Parathyroid adenoma (tissue), 2 donors: ENCODE data around the gene TMSB4X.

ENCODE experiments used
- H2AFZ ChIP-seq: fragments of 300-600 bp; sonication (generic); one replicate; pipeline ENCODE4 v1.7.0; 2017; ENCODE audit warnings: antibody characterized with exemption, mild to moderate bottlenecking
- H3K27ac ChIP-seq: fragments of 300-600 bp; sonication (generic); one replicate; pipeline ENCODE4 v1.7.0; 2017
- H3K27me3 ChIP-seq: fragments of 300-600 bp; sonication (generic); one replicate; pipeline ENCODE4 v1.7.0; 2017; ENCODE audit warnings: low read length; ENCODE audit not compliant: control insufficient read depth, insufficient read depth
- H3K36me3 ChIP-seq: fragments of 300-600 bp; sonication (generic); one replicate; pipeline ENCODE4 v1.7.0; 2017; ENCODE audit warnings: low read length; ENCODE audit not compliant: control insufficient read depth, insufficient read depth
- H3K4me1 ChIP-seq: fragments of 300-600 bp; sonication (generic); one replicate; pipeline ENCODE4 v1.7.0; 2017; ENCODE audit warnings: control low read depth
- H3K4me2 ChIP-seq: fragments of 300-600 bp; sonication (generic); one replicate; pipeline ENCODE4 v1.7.0; 2017; ENCODE audit warnings: low read length
- H3K4me3 ChIP-seq: fragments of 300-600 bp; sonication (generic); one replicate; pipeline ENCODE4 v1.7.0; 2017; ENCODE audit warnings: low read depth, low read length
- H3K79me2 ChIP-seq: fragments of 300-600 bp; sonication (generic); one replicate; pipeline ENCODE4 v1.7.0; 2017; ENCODE audit warnings: control low read depth
- H3K9ac ChIP-seq: fragments of 300-600 bp; sonication (generic); one replicate; pipeline ENCODE4 v1.7.0; 2017; ENCODE audit warnings: mild to moderate bottlenecking
- H3K9me3 ChIP-seq: fragments of 300-600 bp; sonication (generic); one replicate; pipeline ENCODE4 v1.7.0; 2017; ENCODE audit warnings: low read length; ENCODE audit not compliant: control insufficient read depth
- CTCF ChIP-seq: fragments of 300-600 bp; sonication (generic); IDR thresholded peaks from one replicate; pipeline ENCODE4 v1.7.0; 2017; ENCODE audit warnings: antibody characterized with exemption, mild to moderate bottlenecking
- donor health status: primary hyperparathyroidism.

Gene TMSB4X

DNA sequence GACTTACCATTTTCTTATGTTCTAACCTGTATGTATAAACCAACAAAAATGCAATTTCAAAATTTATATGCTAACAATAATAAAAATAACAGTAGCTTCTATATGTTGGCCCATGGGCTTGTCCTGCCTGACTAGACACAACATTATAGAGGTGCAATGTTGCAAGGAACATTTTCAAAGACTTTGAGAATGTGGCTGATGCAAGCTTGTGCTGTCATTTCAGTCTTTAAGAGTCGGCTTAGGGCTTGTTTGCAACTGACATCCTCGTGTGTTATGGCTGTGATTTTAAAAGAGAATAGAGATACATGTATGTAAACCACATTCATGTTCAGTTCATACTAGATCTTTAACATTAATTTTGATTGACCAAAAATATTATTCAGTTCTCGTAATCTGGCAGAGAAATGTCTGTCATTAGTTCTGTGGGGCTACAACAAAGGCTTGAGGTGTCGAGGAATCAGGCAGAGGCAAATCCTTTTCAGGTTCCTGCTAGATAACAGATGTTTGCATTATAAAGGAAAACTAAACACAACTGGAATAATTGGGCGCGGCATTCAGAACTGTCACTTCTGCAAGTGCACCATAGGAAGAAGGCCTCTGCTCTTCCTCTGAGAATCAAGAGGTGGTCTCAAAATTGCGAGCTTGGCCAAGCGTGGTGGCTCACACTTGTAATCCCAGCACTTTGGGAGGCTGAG is 13.1 kb downstream of the TMSB4X start:
- TF ChIP-seq CTCF, result no peak
- H3K27me3 ChIP-seq, result no peaks in the 10 kb centered on the region
- H3K36me3 ChIP-seq, result no peaks in the 10 kb centered on the region
- no peak overlapping the region for H3K9ac ChIP-seq
- no peaks in the 10 kb centered on the region for H3K4me1 ChIP-seq
- no peaks in the 10 kb centered on the region for H3K79me2 ChIP-seq
- no peak overlapping the region for H3K4me2 ChIP-seq
- no peak overlapping the region for H3K4me3 ChIP-seq
- no peak overlapping the region for H3K27ac ChIP-seq
- H2AFZ ChIP-seq, result no peak overlapping the region
- no peaks in the 10 kb centered on the region for H3K9me3 ChIP-seq

DNA sequence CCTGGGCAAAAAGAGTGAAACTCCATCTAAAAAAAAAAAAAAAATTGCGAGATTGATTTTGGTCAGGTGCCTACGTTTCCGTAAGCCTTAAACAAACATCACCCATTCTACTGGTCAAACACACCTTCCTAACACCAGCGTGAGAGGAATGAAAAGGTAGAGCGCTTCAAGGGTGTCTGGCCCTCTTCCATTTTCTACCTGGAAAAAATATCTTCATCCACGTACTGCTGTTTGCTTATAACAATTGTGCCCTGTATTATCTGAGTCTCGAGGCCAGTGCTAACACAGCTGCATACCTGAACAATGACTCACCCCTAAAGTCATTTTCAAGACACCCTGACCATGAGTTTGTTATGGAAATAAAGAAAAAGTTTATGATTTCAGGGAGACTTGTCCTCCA is 13.9 kb downstream of the TMSB4X start:
- H3K4me3 ChIP-seq, result no peak overlapping the region
- no peak overlapping the region for H3K4me2 ChIP-seq
- H3K27ac ChIP-seq, result no peak overlapping the region
- no peaks in the 10 kb centered on the region for H3K79me2 ChIP-seq
- no peaks in the 10 kb centered on the region for H3K36me3 ChIP-seq
- no peaks in the 10 kb centered on the region for H3K4me1 ChIP-seq
- TF ChIP-seq CTCF, result no peak
- H3K9ac ChIP-seq, result no peak overlapping the region
- H2AFZ ChIP-seq, result no peak overlapping the region
- no peaks in the 10 kb centered on the region for H3K27me3 ChIP-seq
- no peaks in the 10 kb centered on the region for H3K9me3 ChIP-seq

DNA sequence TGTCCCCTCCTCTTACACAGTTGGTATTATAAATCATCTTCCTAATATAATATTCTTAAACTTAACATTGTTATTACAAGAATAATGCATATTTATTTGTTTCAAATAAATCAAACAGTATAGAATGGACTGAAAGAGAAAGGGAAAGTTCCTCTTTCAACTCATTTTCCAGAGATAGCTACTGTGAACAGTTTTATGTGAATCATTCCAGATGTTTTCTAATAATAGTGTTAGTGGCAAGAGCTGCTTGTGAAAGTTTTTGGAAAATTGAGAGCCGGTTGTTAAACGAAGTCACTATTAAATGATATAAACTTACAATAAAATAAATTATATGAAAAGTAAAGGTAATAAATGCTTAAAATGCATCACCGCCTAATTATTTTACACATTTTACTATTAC is 14.6 kb downstream of the TMSB4X start:
- Histone ChIP-seq H3K27ac (no peak overlapping the region), H2AFZ (no peak overlapping the region), H3K27me3 (no peaks in the 10 kb centered on the region), H3K79me2 (no peaks in the 10 kb centered on the region), H3K9me3 (no peaks in the 10 kb centered on the region), H3K4me2 (no peak overlapping the region), H3K4me3 (no peak overlapping the region), H3K36me3 (no peaks in the 10 kb centered on the region), H3K4me1 (no peaks in the 10 kb centered on the region), H3K9ac (no peak overlapping the region)
- no peak for TF ChIP-seq CTCF

GRCh38 chrX:12991575-12991974 is 16.7 kb downstream of the TMSB4X start:
- Histone ChIP-seq H3K27ac (no peak overlapping the region), H3K36me3 (no peaks in the 10 kb centered on the region), H3K9ac (no peak overlapping the region), H3K79me2 (no peaks in the 10 kb centered on the region), H3K4me3 (no peak overlapping the region), H3K4me2 (no peak overlapping the region), H2AFZ (no peak overlapping the region), H3K4me1 (no peaks in the 10 kb centered on the region), H3K27me3 (no peaks in the 10 kb centered on the region), H3K9me3 (no peaks in the 10 kb centered on the region)
- TF ChIP-seq CTCF, result no peak

DNA sequence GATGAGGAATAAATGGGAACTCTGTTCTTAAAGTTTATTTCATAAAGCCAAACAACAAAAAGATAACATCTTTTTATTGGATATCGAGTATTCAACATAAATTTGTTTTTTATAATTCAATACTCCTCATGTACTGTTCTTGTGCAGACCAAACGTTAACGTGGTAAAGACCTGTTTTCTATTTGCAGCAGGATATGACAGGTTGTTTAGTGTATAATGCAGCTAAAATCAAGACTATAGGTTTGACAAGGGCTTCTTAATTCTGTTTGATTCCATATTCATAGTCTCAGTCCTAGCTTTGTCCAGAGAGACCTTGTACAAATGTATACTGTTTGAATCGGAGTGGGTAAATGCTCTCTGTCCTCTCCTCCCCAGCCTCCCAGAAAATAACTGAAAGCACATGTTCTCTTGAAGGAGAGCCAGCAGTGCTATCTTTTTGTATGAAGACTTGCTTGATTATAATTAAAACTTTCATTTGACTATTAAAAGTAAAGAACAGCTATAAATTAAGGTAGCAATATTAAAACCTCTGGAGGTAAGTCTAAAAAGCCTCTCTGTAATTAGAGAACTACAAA is 17.7 kb downstream of the TMSB4X start:
- Histone ChIP-seq H2AFZ (no peak overlapping the region), H3K4me3 (no peak overlapping the region), H3K27me3 (no peaks in the 10 kb centered on the region), H3K36me3 (no peaks in the 10 kb centered on the region), H3K79me2 (no peaks in the 10 kb centered on the region), H3K9ac (no peak overlapping the region), H3K27ac (no peak overlapping the region), H3K4me2 (no peak overlapping the region), H3K4me1 (no peaks in the 10 kb centered on the region), H3K9me3 (no peaks in the 10 kb centered on the region)
- no peak for TF ChIP-seq CTCF
